WTC11 (cell line): ENCODE measurements around the gene TCF7L1. TPM values are rescaled to one million over a fixed set of nuclear protein-coding genes. Genes with fewer than 3 reads are reported as not detected.

Experiments used
- ATAC-seq: fragments of 200-7000 bp; cut with Tn5 transposase; 2 replicates; pipeline ENCODE4 v1.10.0; 2021; ENCODE audit warnings: mild to moderate bottlenecking, moderate library complexity
- CTCF ChIA-PET: fragments of 300-600 bp; sonication (Branson Sonifier 250); formaldehyde crosslinking; loops from one replicate; lab custom pipeline; 2021; ENCODE audit warnings: antibody characterized with exemption; lab: Charles Lee
- POLR2A ChIA-PET: fragments of 350-600 bp; sonication (Branson Sonifier 250); formaldehyde crosslinking; loops from one replicate; lab custom pipeline; 2021; ENCODE audit warnings: antibody characterized with exemption; lab: Charles Lee
- DNase-seq: peaks from one replicate; pipeline ENCODE4 v3.0.0; 2021; ENCODE audit warnings: low spot score
- H3K27ac Mint-ChIP-seq: 2 replicates; pipeline ENCODE4 v1.8.0; 2021; ENCODE audit warnings: mixed read lengths
- H3K27me3 Mint-ChIP-seq: 2 replicates; pipeline ENCODE4 v1.8.0; 2021; ENCODE audit warnings: low read depth, mild to moderate bottlenecking, moderate library complexity, mixed read lengths
- H3K36me3 Mint-ChIP-seq: 2 replicates; pipeline ENCODE4 v1.8.0; 2021; ENCODE audit warnings: mixed read lengths
- H3K4me1 Mint-ChIP-seq: 2 replicates; pipeline ENCODE4 v1.8.0; 2022; ENCODE audit warnings: mixed read lengths
- H3K4me3 Mint-ChIP-seq: 2 replicates; pipeline ENCODE4 v1.8.0; 2021; ENCODE audit warnings: mild to moderate bottlenecking, moderate library complexity, mixed read lengths
- H3K9me3 Mint-ChIP-seq: 2 replicates; pipeline ENCODE4 v1.8.0; 2021; ENCODE audit warnings: mixed read lengths
- AR ChIP-seq: fragments of 250-450 bp; sonication (Bioruptor Pico); IDR thresholded peaks from 2 replicates; pipeline ENCODE4 v1.9.0; 2021; ENCODE audit warnings: mild to moderate bottlenecking
- ATF3 ChIP-seq: sonication (generic); formaldehyde crosslinking; conservative IDR thresholded peaks from 2 replicates; pipeline ENCODE4 v1.8.1; 2022; ENCODE audit warnings: mild to moderate bottlenecking, missing genetic modification reagents
- ATF6 ChIP-seq: sonication (generic); formaldehyde crosslinking; IDR thresholded peaks from 2 replicates; pipeline ENCODE4 v1.8.1; 2023; ENCODE audit warnings: mild to moderate bottlenecking, missing genetic modification reagents
- CREM ChIP-seq: sonication (generic); formaldehyde crosslinking; IDR thresholded peaks from 2 replicates; pipeline ENCODE4 v1.8.1; 2022; ENCODE audit warnings: mild to moderate bottlenecking, missing genetic modification reagents, moderate library complexity
- E2F1 ChIP-seq: sonication (generic); formaldehyde crosslinking; IDR thresholded peaks from 2 replicates; pipeline ENCODE4 v1.8.0; 2022; ENCODE audit warnings: mild to moderate bottlenecking, missing genetic modification reagents
- FOXP1 ChIP-seq: sonication (generic); formaldehyde crosslinking; IDR thresholded peaks from 2 replicates; pipeline ENCODE4 v1.8.0; 2022; ENCODE audit warnings: missing genetic modification reagents, mild to moderate bottlenecking, moderate library complexity, borderline replicate concordance
- JUN ChIP-seq: sonication (generic); formaldehyde crosslinking; IDR thresholded peaks from 2 replicates; pipeline ENCODE4 v1.8.0; 2023; ENCODE audit warnings: mild to moderate bottlenecking, missing genetic modification reagents
- MAX ChIP-seq: sonication (generic); formaldehyde crosslinking; IDR thresholded peaks from 2 replicates; pipeline ENCODE4 v1.8.0; 2022; ENCODE audit warnings: mild to moderate bottlenecking, missing genetic modification reagents
- MXD4 ChIP-seq: fragments of 250-450 bp; sonication (Bioruptor Pico); IDR thresholded peaks from 2 replicates; pipeline ENCODE4 v1.8.0; 2021; ENCODE audit warnings: mild to moderate bottlenecking, moderate library complexity, borderline replicate concordance
- MYBL2 ChIP-seq: sonication (generic); formaldehyde crosslinking; IDR thresholded peaks from 2 replicates; pipeline ENCODE4 v1.8.1; 2023; ENCODE audit warnings: mild to moderate bottlenecking, moderate library complexity, missing genetic modification reagents
- NR1H2 ChIP-seq: sonication (generic); formaldehyde crosslinking; IDR thresholded peaks from 2 replicates; pipeline ENCODE4 v1.9.0; 2021; ENCODE audit warnings: mild to moderate bottlenecking, moderate library complexity, missing genetic modification reagents
- PRRX2 ChIP-seq: fragments of 250-450 bp; sonication (Bioruptor Pico); IDR thresholded peaks from 2 replicates; pipeline ENCODE4 v1.8.0; 2021; ENCODE audit warnings: mild to moderate bottlenecking
- SMAD4 ChIP-seq: sonication (generic); formaldehyde crosslinking; IDR thresholded peaks from 2 replicates; pipeline ENCODE4 v1.8.0; 2022; ENCODE audit warnings: mild to moderate bottlenecking, missing genetic modification reagents
- SP1 ChIP-seq: sonication (generic); formaldehyde crosslinking; conservative IDR thresholded peaks from 2 replicates; pipeline ENCODE4 v1.8.1; 2022; ENCODE audit warnings: missing genetic modification reagents
- STAT6 ChIP-seq: sonication (generic); formaldehyde crosslinking; conservative IDR thresholded peaks from 2 replicates; pipeline ENCODE4 v1.8.1; 2023; ENCODE audit warnings: mild to moderate bottlenecking, low read depth, missing genetic modification reagents, moderate library complexity
- TEAD1 ChIP-seq: sonication (generic); formaldehyde crosslinking; IDR thresholded peaks from 2 replicates; pipeline ENCODE4 v1.8.0; 2022; ENCODE audit warnings: mild to moderate bottlenecking, missing genetic modification reagents
- ZNF232 ChIP-seq: sonication (generic); formaldehyde crosslinking; IDR thresholded peaks from 2 replicates; pipeline ENCODE4 v1.8.0; 2022; ENCODE audit warnings: mild to moderate bottlenecking, missing genetic modification reagents
- ZNF317 ChIP-seq: sonication (generic); formaldehyde crosslinking; IDR thresholded peaks from 2 replicates; pipeline ENCODE4 v1.8.1; 2023; ENCODE audit warnings: low read depth, mild to moderate bottlenecking, moderate library complexity, missing genetic modification reagents, borderline replicate concordance
- ZNF425 ChIP-seq: fragments of 250-450 bp; sonication (Bioruptor Pico); conservative IDR thresholded peaks from 2 replicates; pipeline ENCODE4 v1.9.0; 2021; ENCODE audit warnings: mild to moderate bottlenecking
- total RNA-seq: library from RNA; stranded (reverse); gene quantifications from 3 replicates; pipeline ENCODE4 v1.2.3, GENCODE V29; 2021

The TCF7L1 gene
- total RNA-seq, 1 experiment from 2014 or later = 104 TPM

GRCh38 chr2:85310330-85310729 lies 177.1 kb downstream of the TCF7L1 start (continued):
- TF ChIP-seq MXD4 (CRISPR knock-in tag) (no peak), ZNF425 (CRISPR knock-in tag) (no peak), STAT6 (CRISPR knock-in tag) (no peak), CREM (CRISPR knock-in tag) (no peak), ZNF232 (no peak), SP1 (CRISPR knock-in tag) (no peak), ATF6 (CRISPR knock-in tag) (no peak)

GRCh38 chr2:85312404-85312803 lies 179.2 kb downstream of the TCF7L1 start:
- H3K27me3 Mint-ChIP-seq = no peaks in the 10 kb centered on the region
- H3K4me3 Mint-ChIP-seq = no peak overlapping the region
- no peaks in the 10 kb centered on the region for H3K9me3 Mint-ChIP-seq
- ATAC-seq = no peak
- peaks cover 28% of the 10 kb centered on the region for H3K36me3 Mint-ChIP-seq
- peaks cover 19% of the 10 kb centered on the region for H3K4me1 Mint-ChIP-seq
- no peak overlapping the region for H3K27ac Mint-ChIP-seq
- no peak for DNase-seq
- POLR2A ChIA-PET = interaction anchor here (0.6 kb wide), 2 partner anchors 27 to 86 kb away, joined by 3 read pairs; no protein-coding TSS in a partner anchor
- CTCF ChIA-PET = interaction anchor here (0.8 to 1.5 kb wide), 4 partner anchors 12 to 245 kb away, joined by 3 to 5 read pairs (median 4); no protein-coding TSS in a partner anchor
- TF ChIP-seq E2F1 (CRISPR knock-in tag) (no peak), STAT6 (CRISPR knock-in tag) (no peak)

GRCh38 chr2:85314884-85315242 lies 181.7 kb downstream of the TCF7L1 start:
- CTCF ChIA-PET = interaction anchor here (0.6 to 2.3 kb wide), 3 partner anchors 152 to 263 kb away, joined by 3 to 12 read pairs (median 5); partner anchors contain the start of gene VAMP8
- no peak overlapping the region for H3K27ac Mint-ChIP-seq
- peaks cover 29% of the 10 kb centered on the region for H3K36me3 Mint-ChIP-seq
- no peak overlapping the region for H3K4me3 Mint-ChIP-seq
- peaks cover 6% of the 10 kb centered on the region for H3K4me1 Mint-ChIP-seq
- DNase-seq (no peak), ATAC-seq (no peak)
- POLR2A ChIA-PET = interaction anchor here (1.1 kb wide), 1 partner anchor 38 kb away, joined by 3 read pairs; no protein-coding TSS in a partner anchor
- H3K27me3 Mint-ChIP-seq = no peaks in the 10 kb centered on the region
- H3K9me3 Mint-ChIP-seq = no peaks in the 10 kb centered on the region
- TF ChIP-seq PRRX2 (CRISPR knock-in tag) (no peak), AR (CRISPR knock-in tag) (no peak), MYBL2 (CRISPR knock-in tag) (no peak), TEAD1 (CRISPR knock-in tag) (no peak), JUN (no peak), SMAD4 (CRISPR knock-in tag) (no peak), ZNF232 (no peak), ZNF317 (CRISPR knock-in tag) (no peak), NR1H2 (CRISPR knock-in tag) (no peak), MAX (no peak), FOXP1 (CRISPR knock-in tag) (no peak), ATF3 (CRISPR knock-in tag) (no peak)
